ENCODE data around the gene MARCHF4. TPM values are rescaled to one million over a fixed set of nuclear protein-coding genes. Genes with fewer than 3 reads are reported as not detected.

Gene MARCHF4
- total RNA-seq, 1 experiment from 2014 or later: 0.26 TPM

- H3K9me3 Mint-ChIP-seq: no peaks in the 10 kb centered on the region
- no peak overlapping the region for H3K4me2 ChIP-seq (ENCODE audit: insufficient read depth, insufficient read length, low read length)
- no peaks in the 10 kb centered on the region; a peak in 1 of 7 replicates for H3K36me3 Mint-ChIP-seq (ENCODE audit: insufficient read depth in 1 of 3, low read depth in 3 of 3)
- no peaks in the 10 kb centered on the region; the same call in 1 of the 2 replicates for H3K4me1 ChIP-seq (ENCODE audit: insufficient read depth, low read length)
- H3K4me1 Mint-ChIP-seq: peaks cover 12 to 15% of the 10 kb centered on the region in 2 experiments; a peak in 3 of 4 replicates
- no peak overlapping the region for H3K23ac ChIP-seq (ENCODE audit: insufficient read length, low read depth, low read length)
- H4K5ac ChIP-seq (ENCODE audit: insufficient read length, low read depth, low read length): no peak overlapping the region
- DNase-seq: no peak
- H2BK5ac ChIP-seq (ENCODE audit: insufficient read length, low read length): no peak overlapping the region
- no peak overlapping the region for H3K4me3 Mint-ChIP-seq
- no peak overlapping the region for H3K18ac ChIP-seq (ENCODE audit: insufficient read length, low read depth, low read length)
- H3K56ac ChIP-seq (ENCODE audit: insufficient read length, low read depth, low read length): no peak overlapping the region
- H2AK5ac ChIP-seq (ENCODE audit: insufficient read length, low read length): no peak overlapping the region
- H3K14ac ChIP-seq (ENCODE audit: insufficient read depth, low read length): no peak overlapping the region
- no peaks in the 10 kb centered on the region for H3K9me3 ChIP-seq (ENCODE audit: control insufficient read depth, low read depth, low read length)
- H3K9ac ChIP-seq (ENCODE audit: extremely low read depth, insufficient read length, low read length): no peak overlapping the region
- H4K20me1 ChIP-seq (ENCODE audit: control insufficient read depth, insufficient read depth, insufficient read length): no peaks in the 10 kb centered on the region
- no peak overlapping the region for H2BK12ac ChIP-seq (ENCODE audit: insufficient read length, low read depth, low read length)
- H3K27ac Mint-ChIP-seq: no peak overlapping the region
- no peak overlapping the region for H4K8ac ChIP-seq (replicated peaks; ENCODE audit: insufficient read length, low read depth, low read length)
- H3K27ac ChIP-seq (ENCODE audit: insufficient read length, low read depth, low read length): no peak overlapping the region
- no peak overlapping the region for H2AFZ ChIP-seq (ENCODE audit: low read length)
- no peaks in the 10 kb centered on the region for H3K79me1 ChIP-seq (ENCODE audit: insufficient read depth, low read depth, low read length, poor library complexity, severe bottlenecking)
- H3K27me3 ChIP-seq (ENCODE audit: insufficient read depth, low read length): no peaks in the 10 kb centered on the region
- no peak overlapping the region for H2BK20ac ChIP-seq (ENCODE audit: low read depth, low read length, poor library complexity, severe bottlenecking)
- no CpG with 5 or more reads among the region's 6 CpGs for WGBS (ENCODE audit: extremely low coverage, insufficient read length, low lambda C conversion rate)
- H2BK15ac ChIP-seq (ENCODE audit: low read depth, low read length): no peak overlapping the region
- no peaks in the 10 kb centered on the region; the same call in 1 of the 2 replicates for H3K27me3 Mint-ChIP-seq (ENCODE audit: low read depth)
- no peak overlapping the region for H4K91ac ChIP-seq (ENCODE audit: insufficient read length, low read depth, low read length)
- no peak overlapping the region for H2BK120ac ChIP-seq (ENCODE audit: low read depth, low read length, poor library complexity, severe bottlenecking)
- no peak for TF ChIP-seq CTCF (conservative IDR thresholded peaks at IDR 0.05)
- H3K79me2 ChIP-seq (ENCODE audit: insufficient read depth, low read length): no peaks in the 10 kb centered on the region
- no peaks in the 10 kb centered on the region for H3K23me2 ChIP-seq (ENCODE audit: insufficient read length, low read depth, low read length, poor library complexity, severe bottlenecking)
- H3T11ph ChIP-seq (ENCODE audit: low read length): no peak overlapping the region
- H3K4ac ChIP-seq (ENCODE audit: low read depth, low read length): no peak overlapping the region
Measured at GRCh38 chr2:216394881-216395280, 22.6 kb upstream of the MARCHF4 start.
